ENCODE data around the gene CHRM5. TPM values are rescaled to one million over a fixed set of nuclear protein-coding genes. Genes with fewer than 3 reads are reported as not detected.

CHRM5 gene
- total and polyA plus RNA-seq, 2 experiments from 2014 or later: not detected

DNA sequence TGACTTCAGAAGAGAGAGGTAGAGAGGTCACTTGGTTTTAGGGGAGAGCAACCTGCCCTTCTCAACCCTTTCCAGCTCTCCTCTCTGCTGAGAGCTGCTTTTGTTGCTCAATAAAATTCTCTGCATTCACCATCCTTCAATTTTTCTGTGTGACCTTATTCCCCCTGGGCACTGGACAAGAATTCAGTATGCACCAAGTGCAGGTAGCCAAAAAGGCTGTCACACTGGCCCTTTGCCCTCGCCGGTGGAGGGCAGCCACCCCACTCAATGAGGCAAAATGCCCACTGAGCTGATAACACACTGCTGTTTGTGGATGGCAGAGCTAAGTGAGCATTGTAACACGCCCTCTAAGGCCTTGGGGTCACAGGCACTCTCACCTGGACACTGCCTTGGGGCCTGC lies 146.4 kb downstream of the CHRM5 start:
- Histone ChIP-seq H4K20me1 (ENCODE audit: insufficient read depth, poor library complexity, severe bottlenecking) (no peaks in the 10 kb centered on the region), H3K27ac (no peak overlapping the region)

GRCh38 chr15:34116620-34117019 lies 148.3 kb downstream of the CHRM5 start:
- no peak overlapping the region for H3K4me3 ChIP-seq
- H4K20me1 ChIP-seq (ENCODE audit: insufficient read depth, poor library complexity, severe bottlenecking): no peaks in the 10 kb centered on the region
- H3K27ac ChIP-seq: no peak overlapping the region
- H3K79me2 ChIP-seq: no peaks in the 10 kb centered on the region
- no peak for DNase-seq (ENCODE audit: low spot score)
- H2AFZ ChIP-seq: no peak overlapping the region
- H3K36me3 ChIP-seq (replicated peaks; ENCODE audit: insufficient read depth, low read depth): no peaks in the 10 kb centered on the region
- no peaks in the 10 kb centered on the region for H3K27me3 ChIP-seq
- H3K4me2 ChIP-seq: no peak overlapping the region
- 80% methylated on average over 2 of the region's 2 CpGs for WGBS (ENCODE audit: low lambda C conversion rate, missing lambda C conversion rate)
- no peaks in the 10 kb centered on the region for H3K9me2 ChIP-seq (replicated peaks; ENCODE audit: insufficient read depth)
- no peaks in the 10 kb centered on the region for H3K9me3 ChIP-seq (ENCODE audit: low read depth)
- no peak for TF ChIP-seq CTCF (IDR thresholded peaks at IDR 0.05; ENCODE audit: poor library complexity)
- TF ChIP-seq EZH2phosphoT487 (IDR thresholded peaks at IDR 0.05; ENCODE audit: low read depth, severe bottlenecking, unreplicated experiment): no peak
- no peak for TF ChIP-seq EZH2 (IDR thresholded peaks at IDR 0.05; ENCODE audit: borderline replicate concordance)
- no peaks in the 10 kb centered on the region for H3K4me1 ChIP-seq (ENCODE audit: insufficient read depth)

More for the DNA sequence above, 146.4 kb downstream of the CHRM5 start:
- H3K9me2 ChIP-seq (replicated peaks; ENCODE audit: insufficient read depth): no peaks in the 10 kb centered on the region
- H3K4me3 ChIP-seq: no peak overlapping the region
- 86% methylated on average over 3 of the region's 3 CpGs for WGBS (ENCODE audit: low lambda C conversion rate, missing lambda C conversion rate)
- no peaks in the 10 kb centered on the region for H3K27me3 ChIP-seq
- H2AFZ ChIP-seq: no peak overlapping the region
- no peak for TF ChIP-seq CTCF (IDR thresholded peaks at IDR 0.05; ENCODE audit: poor library complexity)
- TF ChIP-seq EZH2 (IDR thresholded peaks at IDR 0.05; ENCODE audit: borderline replicate concordance): no peak
- TF ChIP-seq EZH2phosphoT487 (IDR thresholded peaks at IDR 0.05; ENCODE audit: low read depth, severe bottlenecking, unreplicated experiment): no peak
- H3K79me2 ChIP-seq: no peaks in the 10 kb centered on the region
- no peak overlapping the region for H3K4me2 ChIP-seq
- no peaks in the 10 kb centered on the region for H3K36me3 ChIP-seq (replicated peaks; ENCODE audit: insufficient read depth, low read depth)
- H3K4me1 ChIP-seq (ENCODE audit: insufficient read depth): no peaks in the 10 kb centered on the region
- no peak for DNase-seq (ENCODE audit: low spot score)
- no peaks in the 10 kb centered on the region for H3K9me3 ChIP-seq (ENCODE audit: low read depth)

Other genes starting within 250 kb of the CHRM5 start
- 13.4 and 14.8 TPM in 2 replicates for gene AVEN, start 70.7 kb downstream of the CHRM5 start, total RNA-seq
- 15.7 and 16.4 TPM in 2 replicates for gene AVEN, start 70.7 kb downstream of the CHRM5 start, polyA plus RNA-seq
- gene EMC7, start 133.4 kb downstream of the CHRM5 start, total RNA-seq: 56.4 and 63.2 TPM in 2 replicates
- gene EMC7, start 133.4 kb downstream of the CHRM5 start, polyA plus RNA-seq: 191 and 207 TPM in 2 replicates
- gene PGBD4, start 133.6 kb downstream of the CHRM5 start, total RNA-seq: 1.9 and 2.0 TPM in 2 replicates
- 0.54 and 0.56 TPM in 2 replicates for gene PGBD4, start 133.6 kb downstream of the CHRM5 start, polyA plus RNA-seq
- gene KATNBL1, start 241.6 kb downstream of the CHRM5 start, total RNA-seq: 127 and 166 TPM in 2 replicates
- gene KATNBL1, start 241.6 kb downstream of the CHRM5 start, polyA plus RNA-seq: 55.4 and 72.0 TPM in 2 replicates